ENCODE data around the gene TSHZ2.

GRCh38 chr20:53074811-53075314 lies 102.7 kb downstream of the TSHZ2 start:
- no peak for TF ChIP-seq CTCF (IDR thresholded peaks at IDR 0.05)
- no peak for TF ChIP-seq EP300 (IDR thresholded peaks at IDR 0.05)
- TF ChIP-seq POLR2A (IDR thresholded peaks at IDR 0.05; ENCODE audit: low read depth): no peak

Data from esophagus muscularis mucosa (tissue), 4 donors.